Cardiac fibroblast (primary cell): Measurements from ENCODE around the gene ADISSP.

Experiments
- DNase-seq, 2 donors: peaks; one replicate each; pipeline versions ENCODE4 v3.0.0 to v3.0.0-alpha.2; 2010; ENCODE audit warnings: low read depth in 2 of 2
- H3K4me3 ChIP-seq, 2 donors: replicated peaks in 1 of 2; 1 replicate in 1 of 2; 2 replicates in 1 of 2; pipeline ENCODE4 v1.5.1; 2011; ENCODE audit warnings: low read depth in 2 of 2, low read length in 2 of 2, mild to moderate bottlenecking in 2 of 2, moderate library complexity in 1 of 2
- CTCF ChIP-seq: IDR thresholded peaks from one replicate; pipeline ENCODE4 v1.5.1; 2011; ENCODE audit warnings: low read depth, mild to moderate bottlenecking, low read length, inconsistent platforms

ADISSP gene

GRCh38 chr20:3760655-3761348 is 6.8 kb downstream of the ADISSP start:
- H3K4me3 ChIP-seq: no peak overlapping the region
- no peak for TF ChIP-seq CTCF
- DNase-seq: no peak

GRCh38 chr20:3759884-3760283 is 7.7 kb downstream of the ADISSP start:
- DNase-seq: no peak
- H3K4me3 ChIP-seq: no peak overlapping the region
- no peak for TF ChIP-seq CTCF

- no peak overlapping the region for H3K4me3 ChIP-seq
- no peak for TF ChIP-seq CTCF
- no peak for DNase-seq
These were observed 8.2 kb downstream of the ADISSP start for GRCh38 chr20:3759316-3759823.

- H3K4me3 ChIP-seq: no peak overlapping the region
- no peak for TF ChIP-seq CTCF
- DNase-seq: no peak
These were observed 9.0 kb downstream of the ADISSP start for GRCh38 chr20:3758566-3758965.

- no peak for TF ChIP-seq CTCF
- H3K4me3 ChIP-seq: no peak overlapping the region
- DNase-seq: no peak
These were observed 10.3 kb downstream of the ADISSP start for GRCh38 chr20:3757268-3757667.

- no peak for TF ChIP-seq CTCF
- no peak for DNase-seq
- H3K4me3 ChIP-seq: no peak overlapping the region
These were observed 11.6 kb downstream of the ADISSP start for GRCh38 chr20:3755814-3756480.
